Activated effector memory CD4-positive, alpha-beta T cell treated with anti-CD3 and anti-CD28 coated beads, Interleukin-2, amount 50 U/mL, for 16 hours (primary cell): ENCODE measurements around the gene TMEFF2.

Experiments used
- DNase-seq: peaks from one replicate; pipeline ENCODE4 v3.0.0-alpha.2; 2020

The TMEFF2 gene

GRCh38 chr2:192005211-192005610, 189.5 kb downstream of the TMEFF2 start:
- DNase-seq = no peak

GRCh38 chr2:192004188-192004963, 190.4 kb downstream of the TMEFF2 start:
- DNase-seq = no peak

GRCh38 chr2:192002418-192002817, 192.3 kb downstream of the TMEFF2 start:
- DNase-seq = no peak

- no peak for DNase-seq
Measured at GRCh38 chr2:192000196-192000980, 194.3 kb downstream of the TMEFF2 start.

- no peak for DNase-seq
Measured at GRCh38 chr2:191999101-191999841, 195.5 kb downstream of the TMEFF2 start.

GRCh38 chr2:191995285-191995684, 199.4 kb downstream of the TMEFF2 start:
- DNase-seq = no peak

GRCh38 chr2:191994749-191995148, 200.0 kb downstream of the TMEFF2 start:
- DNase-seq = no peak

- no peak for DNase-seq
Measured at GRCh38 chr2:191991442-191991841, 203.3 kb downstream of the TMEFF2 start.

- DNase-seq = no peak
Measured at GRCh38 chr2:191985740-191986139, 209.0 kb downstream of the TMEFF2 start.

- DNase-seq = no peak
Measured at GRCh38 chr2:191983591-191983990, 211.1 kb downstream of the TMEFF2 start.

GRCh38 chr2:191983186-191983585, 211.5 kb downstream of the TMEFF2 start:
- no peak for DNase-seq

GRCh38 chr2:191981706-191982105, 213.0 kb downstream of the TMEFF2 start:
- DNase-seq = no peak

GRCh38 chr2:191980483-191980882, 214.2 kb downstream of the TMEFF2 start:
- DNase-seq = no peak

GRCh38 chr2:191979221-191979730, 215.5 kb downstream of the TMEFF2 start:
- DNase-seq = no peak

- no peak for DNase-seq
Measured at GRCh38 chr2:191977754-191978153, 217.0 kb downstream of the TMEFF2 start.

- DNase-seq = no peak
Measured at GRCh38 chr2:191976436-191976835, 218.3 kb downstream of the TMEFF2 start.

GRCh38 chr2:191974676-191975075, 220.1 kb downstream of the TMEFF2 start:
- DNase-seq = no peak

GRCh38 chr2:191970867-191971266, 223.9 kb downstream of the TMEFF2 start:
- DNase-seq = no peak

GRCh38 chr2:191968120-191968519, 226.6 kb downstream of the TMEFF2 start:
- no peak for DNase-seq

GRCh38 chr2:191965733-191966132, 229.0 kb downstream of the TMEFF2 start:
- no peak for DNase-seq

GRCh38 chr2:191961556-191961955, 233.2 kb downstream of the TMEFF2 start:
- no peak for DNase-seq

- DNase-seq = no peak
Measured at GRCh38 chr2:191959209-191959608, 235.5 kb downstream of the TMEFF2 start.
